ENCODE data around the gene SMTN.
"Not testable (repeated sequence)": the region's sequence is repeated elsewhere in the genome, so short reads cannot be mapped to it uniquely, and the experiment has no call there.

SMTN gene

DNA sequence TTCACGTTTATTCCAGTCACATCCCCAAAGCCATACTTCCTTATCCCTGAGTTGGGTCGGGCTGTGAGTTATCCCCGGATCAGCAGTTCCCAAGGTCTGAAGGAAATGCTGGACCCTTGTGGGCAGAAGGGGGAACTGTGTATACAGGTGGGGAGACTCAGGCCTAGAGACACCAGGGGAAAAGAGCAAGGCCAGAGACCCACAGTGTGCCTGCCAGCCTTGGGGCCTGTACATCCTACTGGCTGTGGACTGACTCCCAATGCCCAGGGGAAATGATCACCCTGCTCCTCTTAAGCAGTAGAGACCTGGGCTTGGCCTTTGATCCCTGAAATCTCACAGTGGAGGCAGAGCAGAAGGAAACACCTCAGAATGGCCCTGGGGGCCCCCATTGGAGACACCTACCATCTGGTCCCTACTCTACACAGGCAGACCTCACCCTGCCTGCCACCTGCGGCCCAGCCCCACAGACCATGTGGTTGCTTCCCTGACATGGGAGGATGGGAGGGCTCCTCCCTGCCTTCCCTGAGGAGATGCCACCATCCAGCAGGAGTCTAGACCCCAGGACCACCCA, 25.0 kb downstream of the SMTN start:
- no peak for DNase-seq

DNA sequence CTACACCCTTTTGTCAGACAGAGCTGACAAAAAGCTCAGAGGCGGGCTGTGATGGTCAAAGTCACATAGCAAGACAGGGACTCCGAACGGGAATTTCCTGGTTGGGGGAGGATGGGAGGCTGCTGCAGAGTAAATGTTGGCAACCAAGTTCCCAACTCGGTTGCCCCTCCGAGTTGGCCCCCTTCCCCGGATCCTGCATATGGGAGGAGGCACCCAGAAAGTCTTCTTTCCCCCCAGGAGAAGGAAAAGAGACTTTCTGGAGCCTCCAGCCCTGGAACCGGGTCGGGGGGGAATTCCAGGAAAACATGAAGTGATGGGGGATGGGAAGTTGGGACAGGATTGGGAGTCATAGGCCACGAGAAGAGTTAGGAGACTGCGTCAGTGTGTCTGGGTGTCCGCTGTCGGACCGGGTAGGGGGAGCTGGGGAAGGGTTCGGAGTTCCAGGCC, 25.6 kb downstream of the SMTN start:
- DNase-seq = no peak

DNA sequence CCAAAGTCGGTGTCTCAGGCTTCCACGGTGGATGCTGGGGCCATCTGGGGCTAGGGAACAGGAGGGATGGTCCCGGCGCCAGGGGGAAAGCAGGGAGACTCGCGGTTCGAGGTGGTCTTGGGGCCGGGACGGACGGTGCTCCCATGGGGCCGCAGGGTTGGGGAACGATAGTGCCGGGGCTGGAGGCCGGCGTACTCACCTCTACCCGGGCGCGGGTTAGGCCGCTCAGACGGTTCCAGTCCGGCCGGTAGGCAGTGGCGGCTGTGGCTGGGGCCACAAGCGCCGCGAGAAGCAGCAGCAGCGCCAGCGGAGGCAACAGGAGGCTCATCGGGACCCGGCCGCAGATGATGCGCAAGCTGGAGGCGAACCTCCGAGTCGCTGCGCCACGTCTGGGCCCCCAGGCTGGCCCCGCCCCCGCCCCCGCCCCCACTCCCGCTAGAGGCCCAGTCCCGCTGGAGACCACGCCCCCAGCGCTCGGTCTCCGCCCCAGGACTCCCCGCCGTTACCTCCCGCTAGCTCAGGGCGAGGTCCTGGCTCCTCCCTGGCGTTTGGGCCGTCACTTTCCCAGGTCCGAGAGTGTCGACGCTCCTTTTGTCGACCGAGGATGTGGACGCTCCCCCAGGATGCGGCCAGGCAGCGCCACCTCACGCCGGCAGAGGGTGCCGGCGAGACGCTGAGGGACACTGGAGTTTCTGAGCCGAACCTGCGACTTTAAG, 26.2 kb downstream of the SMTN start, which contains the start of gene SELENOM:
Gene SELENOM, minus strand, starts transcription at position 391 of the 716 bp plus-strand sequence. Its CDS starts 63 bp downstream, at position 328.
- DNase-seq = peak; percentile 92

DNA sequence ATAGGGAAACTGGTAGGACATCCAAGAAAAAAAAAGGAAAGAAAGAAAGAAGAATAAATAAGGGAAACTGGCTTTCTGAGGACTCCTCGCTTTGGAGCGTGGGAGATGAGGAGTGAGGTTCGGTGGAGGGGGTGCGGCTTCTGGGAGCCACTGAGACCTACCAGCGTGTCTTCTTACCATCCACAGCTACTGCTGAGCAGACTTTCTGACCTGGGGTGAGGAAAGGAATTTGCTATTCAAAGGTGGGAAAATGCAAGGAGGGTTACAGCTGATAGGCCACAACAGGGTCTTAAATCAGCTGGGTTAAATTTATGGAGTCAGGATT, 26.7 kb downstream of the SMTN start:
- DNase-seq = no peak

DNA sequence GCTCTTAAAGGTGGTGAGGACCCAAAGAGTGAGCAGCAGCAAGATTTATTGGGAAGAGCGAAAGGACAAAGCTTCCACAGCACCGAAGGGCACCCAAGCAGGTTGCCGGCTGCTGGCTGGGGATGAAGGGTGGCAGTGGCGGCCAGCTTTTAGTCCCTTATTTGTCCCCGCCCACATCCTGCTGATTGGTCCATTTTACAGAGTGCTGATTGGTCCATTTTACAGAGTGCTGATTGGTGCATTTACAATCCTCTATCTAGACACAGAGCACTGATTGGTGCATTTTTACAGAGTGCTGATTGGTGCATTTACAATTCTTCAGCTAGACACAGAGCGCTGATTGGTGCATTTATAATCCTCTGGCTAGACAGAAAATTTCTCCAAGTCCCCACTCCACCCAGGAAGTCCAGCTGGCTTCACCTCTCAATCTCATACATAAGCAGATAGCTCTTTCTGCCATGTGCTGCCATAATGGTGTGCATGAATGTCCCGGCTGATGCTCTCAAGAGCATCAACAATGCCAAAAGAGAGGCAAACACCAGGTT, 31.5 kb downstream of the SMTN start:
- not testable (repeated sequence) for DNase-seq

DNA sequence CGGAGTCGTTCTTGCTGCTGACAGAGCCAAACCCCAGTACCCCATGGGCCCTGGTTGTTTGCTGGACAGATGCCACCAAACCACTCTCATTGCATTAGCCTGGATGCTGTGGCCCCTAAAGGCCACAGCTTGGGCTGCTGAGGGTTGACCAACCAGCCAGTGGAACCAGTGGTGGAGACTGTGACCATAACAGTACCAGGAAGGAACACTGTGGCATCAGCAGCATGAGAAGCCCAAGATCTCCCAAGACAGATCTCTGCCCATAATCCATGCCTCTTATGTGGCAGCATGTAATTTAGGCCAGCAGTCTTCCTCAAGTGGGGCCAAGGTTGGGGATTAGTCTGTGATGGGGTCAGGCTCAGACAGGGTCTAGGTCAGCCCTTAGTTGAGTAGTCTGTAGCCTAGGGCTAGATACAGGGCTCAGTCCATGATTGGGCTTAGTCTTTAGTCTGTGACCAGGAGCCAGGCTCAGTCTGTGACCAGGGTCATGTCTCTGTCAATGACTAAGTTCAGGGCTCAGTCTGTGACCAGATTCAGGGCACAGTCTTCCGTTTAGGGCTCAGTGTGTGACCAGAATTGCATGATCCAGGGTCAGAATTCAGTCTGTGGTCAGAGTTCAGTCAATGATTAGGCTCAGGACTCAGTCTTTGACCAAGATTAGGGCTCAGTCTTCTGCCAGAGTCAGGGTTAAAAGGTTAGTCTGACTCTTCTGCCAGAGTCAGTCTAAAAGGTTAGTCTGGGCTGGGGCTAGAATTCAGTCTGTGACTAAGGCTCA, 37.1 kb downstream of the SMTN start:
- no peak for DNase-seq

DNA sequence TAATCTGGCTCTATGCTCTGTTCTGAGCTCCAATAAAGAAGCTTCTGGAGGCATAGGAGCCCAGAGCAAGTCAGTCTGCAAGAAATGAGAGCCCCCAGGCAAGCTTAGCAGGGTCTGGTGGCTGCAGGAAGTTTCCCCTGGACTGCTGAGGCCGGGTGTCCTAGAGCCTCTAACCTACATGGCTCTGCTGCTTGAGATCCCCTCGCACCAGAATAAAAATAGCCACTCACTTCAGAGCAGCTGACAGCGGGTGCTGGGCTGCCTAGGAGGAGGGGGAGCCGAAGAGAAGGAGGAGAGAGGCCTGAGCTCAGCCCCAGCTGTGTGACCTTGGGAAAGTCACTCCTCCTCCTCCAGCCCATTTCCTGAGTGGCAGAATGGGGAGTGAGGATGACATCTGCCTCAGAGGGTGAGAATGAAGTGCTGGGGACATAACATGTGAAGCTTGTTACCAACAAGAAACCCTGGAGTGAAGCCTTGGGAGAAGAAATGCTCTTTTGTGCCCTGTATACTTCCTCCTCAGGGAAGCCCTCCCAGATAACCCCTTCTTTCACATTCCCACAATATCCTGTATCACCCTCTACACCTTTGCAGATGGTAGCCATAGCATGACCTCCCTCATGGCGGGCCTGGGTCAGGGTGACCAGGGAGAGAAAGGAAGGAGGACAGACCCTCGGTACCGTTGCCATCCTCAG, 38.1 kb downstream of the SMTN start:
- DNase-seq = no peak

DNA sequence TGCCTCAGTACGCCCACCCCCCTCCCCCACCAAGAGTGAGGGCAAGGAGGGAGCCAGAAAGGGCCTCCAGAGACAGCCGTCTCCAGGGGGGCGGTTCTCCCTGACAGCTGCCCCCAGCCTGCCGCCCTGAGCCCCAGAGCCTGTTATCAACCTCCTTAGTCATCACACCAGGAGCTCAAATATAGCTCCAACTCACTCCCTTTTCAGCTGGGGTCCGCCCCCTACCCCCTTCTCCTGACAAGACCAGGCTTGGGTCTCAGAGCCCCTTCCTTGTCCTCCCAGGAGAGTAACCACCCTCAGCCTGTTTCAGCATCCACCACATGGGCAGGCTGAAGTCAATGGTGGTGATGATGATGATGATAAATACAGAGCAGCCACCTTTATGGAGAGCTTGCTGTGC, 39.1 kb downstream of the SMTN start:
- DNase-seq = no peak

DNA sequence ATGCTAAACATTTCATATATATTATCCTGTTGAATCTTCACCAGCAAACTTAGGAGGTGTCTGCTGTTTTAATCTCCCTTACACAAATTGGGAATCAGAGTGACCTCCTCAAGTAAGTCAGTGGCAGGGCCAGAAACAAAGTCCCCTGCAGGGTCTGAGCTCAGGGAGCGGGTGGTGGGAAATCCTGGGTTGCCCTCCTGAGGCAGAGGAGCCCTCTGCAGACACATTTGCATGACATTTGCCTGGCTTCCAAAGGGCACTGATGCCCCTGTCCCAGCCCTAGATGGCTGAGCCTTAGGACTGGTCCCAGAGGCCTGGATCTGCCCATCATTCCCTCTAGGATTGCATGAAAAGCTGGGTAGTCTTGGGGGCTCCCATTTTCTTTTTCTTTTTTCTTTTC, 39.5 kb downstream of the SMTN start:
- no peak for DNase-seq

DNA sequence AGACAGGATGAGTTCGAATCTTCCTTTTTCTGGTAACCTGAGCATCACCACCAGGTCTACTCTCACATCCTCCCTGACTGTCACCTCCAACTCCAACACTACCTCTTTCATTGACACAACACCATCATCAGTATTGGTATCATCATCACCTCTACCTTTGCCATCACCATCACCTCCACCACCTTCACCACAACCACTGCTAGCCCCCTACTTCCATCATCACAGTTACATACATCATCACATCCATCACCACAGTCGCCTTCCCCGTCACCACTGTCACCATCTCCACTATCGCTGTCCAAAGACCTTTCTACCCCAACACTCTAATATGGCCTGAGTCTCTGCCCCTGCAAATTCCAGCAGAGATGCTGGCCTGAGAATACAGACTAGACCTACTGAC, 40.3 kb downstream of the SMTN start:
- no peak for DNase-seq

DNA sequence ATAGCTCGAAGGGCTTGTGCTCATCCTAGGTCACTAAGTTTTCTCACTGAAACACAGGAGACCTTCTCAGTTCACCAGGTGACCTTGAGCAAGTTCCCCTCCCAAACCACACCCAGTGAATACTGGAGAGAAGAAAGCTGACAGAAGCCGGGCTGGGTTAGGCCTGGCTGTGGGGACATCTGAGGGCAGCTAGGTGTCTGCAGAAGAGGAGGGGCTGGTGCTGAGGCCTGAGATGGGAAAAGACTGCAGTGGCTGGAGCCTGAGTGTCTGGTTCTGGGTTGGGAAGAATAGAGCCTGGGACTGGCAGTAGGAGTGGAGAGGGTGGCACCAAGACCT, 41.0 kb downstream of the SMTN start:
- no peak for DNase-seq

DNA sequence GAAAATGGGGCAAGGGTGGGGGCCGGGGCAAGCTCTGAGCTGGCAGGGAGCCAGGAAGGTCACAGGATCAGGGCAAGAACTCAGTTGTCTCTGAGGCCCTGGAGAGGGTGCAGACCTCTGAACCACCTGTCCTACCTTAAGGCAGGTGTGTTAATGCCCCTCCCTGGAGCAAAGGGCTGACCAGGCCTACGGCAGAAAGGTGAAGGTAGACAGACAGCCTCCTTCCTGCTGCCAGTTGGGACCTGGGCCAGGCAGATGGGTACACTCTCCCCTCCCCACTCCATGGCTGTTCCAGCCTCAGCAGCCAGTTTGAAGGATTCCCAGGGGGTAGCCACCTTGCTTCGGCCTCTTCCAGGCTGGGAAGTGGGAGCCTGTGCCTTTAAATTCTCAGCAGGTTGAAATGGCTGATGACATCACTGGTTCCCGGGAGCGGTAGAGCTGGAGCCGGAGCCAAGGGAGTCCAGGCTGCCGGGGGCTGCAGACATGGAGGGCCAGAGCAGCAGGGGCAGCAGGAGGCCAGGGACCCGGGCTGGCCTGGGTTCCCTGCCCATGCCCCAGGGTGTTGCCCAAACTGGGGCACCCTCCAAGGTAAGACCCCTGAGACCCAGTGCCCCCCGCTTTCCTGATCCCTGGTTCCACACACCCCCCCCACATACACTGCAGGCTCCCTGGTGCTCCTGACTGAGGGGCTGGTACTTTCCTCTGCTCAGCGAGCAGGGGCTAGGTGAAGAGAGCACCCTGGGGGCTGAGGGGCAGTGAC, 41.6 kb downstream of the SMTN start, which contains the start of gene INPP5J:
Gene INPP5J, plus strand, starts transcription at position 435 of the 760 bp plus-strand sequence. Its CDS starts 49 bp downstream, at position 484.
- no peak for DNase-seq

DNA sequence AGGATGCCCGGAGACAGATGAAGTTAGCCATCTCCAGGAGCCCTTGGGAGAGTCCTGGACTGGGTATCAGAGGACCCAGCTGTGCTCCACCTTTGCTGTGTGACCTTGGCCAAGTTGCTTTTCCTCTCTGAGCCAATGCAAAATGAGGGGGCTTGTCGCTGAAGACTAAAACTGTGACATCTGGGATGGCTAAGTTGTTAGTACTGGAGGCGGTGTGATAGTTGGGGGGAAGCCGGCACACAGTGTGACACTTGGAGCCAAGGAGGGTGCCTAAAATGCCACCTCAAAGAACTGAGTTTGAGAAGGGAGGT, 42.1 kb downstream of the SMTN start:
- DNase-seq = no peak

DNA sequence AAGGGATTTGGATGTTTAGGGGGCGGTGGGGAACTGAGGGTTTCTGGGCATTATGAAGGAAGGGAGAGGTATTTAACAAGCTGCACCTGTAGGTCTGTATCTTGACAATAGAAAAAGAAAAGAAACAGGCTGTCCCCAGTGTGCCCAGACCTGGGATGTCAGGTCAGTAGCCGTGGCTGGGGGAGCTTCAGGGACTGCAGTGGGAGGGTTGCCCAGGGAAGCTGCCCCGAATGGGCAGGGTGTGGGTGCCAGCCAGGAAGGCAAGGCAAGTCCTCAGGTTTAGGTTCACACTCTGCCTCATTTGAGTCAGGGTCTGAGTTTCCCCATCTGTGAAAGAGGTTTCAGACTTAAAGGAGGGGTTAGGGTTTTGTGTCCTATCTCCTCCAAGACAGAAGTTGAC, 43.2 kb downstream of the SMTN start:
- no peak for DNase-seq

DNA sequence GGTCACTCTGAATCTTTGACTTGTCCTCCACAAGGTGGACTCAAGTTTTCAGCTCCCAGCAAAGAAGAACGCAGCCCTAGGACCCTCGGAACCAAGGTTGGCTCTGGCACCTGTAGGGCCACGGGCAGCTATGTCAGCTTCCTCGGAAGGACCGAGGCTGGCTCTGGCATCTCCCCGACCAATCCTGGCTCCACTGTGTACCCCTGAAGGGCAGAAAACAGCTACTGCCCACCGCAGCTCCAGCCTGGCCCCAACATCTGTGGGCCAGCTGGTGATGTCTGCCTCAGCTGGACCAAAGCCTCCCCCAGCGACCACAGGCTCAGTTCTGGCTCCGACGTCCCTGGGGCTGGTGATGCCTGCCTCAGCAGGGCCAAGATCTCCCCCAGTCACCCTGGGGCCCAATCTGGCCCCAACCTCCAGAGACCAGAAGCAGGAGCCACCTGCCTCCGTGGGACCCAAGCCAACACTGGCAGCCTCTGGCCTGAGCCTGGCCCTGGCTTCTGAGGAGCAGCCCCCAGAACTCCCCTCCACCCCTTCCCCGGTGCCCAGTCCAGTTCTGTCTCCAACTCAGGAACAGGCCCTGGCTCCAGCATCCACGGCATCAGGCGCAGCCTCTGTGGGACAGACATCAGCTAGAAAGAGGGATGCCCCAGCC, 43.8 kb downstream of the SMTN start:
- no peak for DNase-seq

DNA sequence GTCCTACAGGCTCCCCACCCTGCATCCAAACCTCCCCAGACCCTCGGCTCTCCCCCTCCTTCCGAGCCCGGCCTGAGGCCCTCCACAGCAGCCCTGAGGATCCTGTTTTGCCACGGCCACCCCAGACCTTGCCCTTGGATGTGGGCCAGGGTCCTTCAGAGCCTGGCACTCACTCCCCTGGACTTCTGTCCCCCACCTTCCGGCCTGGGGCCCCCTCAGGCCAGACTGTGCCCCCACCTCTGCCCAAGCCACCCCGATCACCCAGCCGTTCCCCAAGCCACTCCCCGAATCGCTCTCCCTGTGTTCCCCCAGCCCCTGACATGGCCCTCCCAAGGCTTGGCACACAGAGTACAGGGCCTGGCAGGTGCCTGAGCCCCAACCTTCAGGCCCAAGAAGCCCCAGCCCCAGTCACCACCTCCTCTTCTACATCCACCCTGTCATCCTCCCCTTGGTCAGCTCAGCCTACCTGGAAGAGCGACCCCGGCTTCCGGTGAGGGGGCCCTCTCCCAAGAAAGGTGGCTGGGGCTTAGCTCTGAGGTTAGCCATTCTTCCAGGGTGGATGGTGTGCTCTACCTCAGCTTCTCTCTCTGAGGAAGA, 44.5 kb downstream of the SMTN start:
- no peak for DNase-seq

DNA sequence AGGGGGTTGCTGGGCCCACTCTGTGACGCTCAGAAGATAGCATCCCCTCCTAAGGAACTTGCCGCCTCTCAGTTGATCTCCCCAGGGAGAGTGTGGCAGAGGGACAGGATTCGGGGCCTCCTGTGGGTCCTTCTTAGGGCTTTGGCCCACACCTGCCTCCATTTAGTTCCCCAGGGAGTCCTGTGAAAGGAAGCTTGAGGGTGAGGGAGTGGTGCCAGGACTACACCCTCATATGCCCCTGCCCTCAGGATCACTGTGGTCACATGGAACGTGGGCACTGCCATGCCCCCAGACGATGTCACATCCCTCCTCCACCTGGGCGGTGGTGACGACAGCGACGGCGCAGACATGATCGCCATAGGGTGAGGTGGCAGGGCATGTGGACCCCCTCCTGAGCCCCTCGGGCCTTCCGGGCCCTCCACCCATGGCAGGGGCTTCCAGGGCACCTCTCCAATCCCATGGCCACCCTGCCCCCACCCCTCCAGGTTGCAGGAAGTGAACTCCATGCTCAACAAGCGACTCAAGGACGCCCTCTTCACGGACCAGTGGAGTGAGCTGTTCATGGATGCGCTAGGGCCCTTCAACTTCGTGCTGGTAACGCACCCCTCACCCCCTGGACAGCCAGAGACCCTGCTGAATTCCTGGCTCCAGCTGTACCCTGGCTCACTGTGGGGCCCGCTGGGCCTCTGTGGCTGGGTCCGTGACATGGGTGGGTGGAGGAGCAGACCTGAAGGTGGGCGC, 45.2 kb downstream of the SMTN start:
- no peak for DNase-seq

DNA sequence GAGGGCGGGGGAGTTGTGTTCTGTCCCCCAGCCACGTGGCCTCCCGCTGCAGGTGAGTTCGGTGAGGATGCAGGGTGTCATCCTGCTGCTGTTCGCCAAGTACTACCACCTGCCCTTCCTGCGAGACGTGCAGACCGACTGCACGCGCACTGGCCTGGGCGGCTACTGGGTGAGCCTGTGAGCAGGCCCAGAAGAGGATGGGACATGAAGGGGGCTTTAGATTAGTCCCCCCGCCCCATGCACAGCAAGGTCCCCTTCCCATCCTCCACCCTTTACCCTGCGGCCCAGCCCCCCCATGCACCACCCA, 45.7 kb downstream of the SMTN start:
- no peak for DNase-seq

DNA sequence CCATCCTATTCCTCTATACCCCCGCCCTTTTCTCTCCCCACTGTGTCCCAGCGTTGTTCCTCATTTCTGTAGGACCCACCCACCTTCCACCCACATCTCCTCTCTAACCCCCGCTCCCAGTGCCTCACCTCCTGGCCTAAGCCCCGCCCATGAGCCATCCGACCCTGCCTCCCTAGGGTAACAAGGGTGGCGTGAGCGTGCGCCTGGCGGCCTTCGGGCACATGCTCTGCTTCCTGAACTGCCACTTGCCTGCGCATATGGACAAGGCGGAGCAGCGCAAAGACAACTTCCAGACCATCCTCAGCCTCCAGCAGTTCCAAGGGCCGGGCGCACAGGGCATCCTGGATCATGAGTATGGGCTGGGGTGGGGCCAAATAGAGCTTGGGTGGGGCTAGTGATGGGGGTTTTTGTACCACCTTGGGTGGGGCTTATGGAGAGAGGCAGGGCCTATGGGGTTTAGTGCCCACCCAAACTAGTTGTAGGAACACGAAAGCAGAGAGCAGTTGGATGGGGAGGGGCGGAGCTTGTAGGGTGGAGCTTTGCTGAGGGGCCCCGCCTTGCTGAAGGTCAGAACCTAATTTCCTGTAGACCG, 46.2 kb downstream of the SMTN start:
- DNase-seq = no peak

DNA sequence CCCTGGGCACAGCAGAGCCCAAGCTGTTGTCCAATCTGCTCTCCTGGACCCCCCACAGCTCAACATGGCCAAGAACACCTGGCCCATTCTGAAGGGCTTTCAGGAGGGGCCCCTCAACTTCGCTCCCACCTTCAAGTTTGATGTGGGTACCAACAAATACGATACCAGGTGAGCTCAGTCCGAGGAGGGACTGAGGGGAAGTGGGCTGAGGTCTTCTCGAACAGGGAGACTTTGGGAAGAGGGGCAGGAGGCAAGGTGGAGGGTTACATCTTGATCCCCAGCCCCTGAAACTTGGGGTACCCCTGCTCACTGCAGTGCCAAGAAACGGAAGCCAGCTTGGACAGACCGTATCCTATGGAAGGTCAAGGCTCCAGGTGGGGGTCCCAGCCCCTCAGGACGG, 47.0 kb downstream of the SMTN start:
- no peak for DNase-seq

DNA sequence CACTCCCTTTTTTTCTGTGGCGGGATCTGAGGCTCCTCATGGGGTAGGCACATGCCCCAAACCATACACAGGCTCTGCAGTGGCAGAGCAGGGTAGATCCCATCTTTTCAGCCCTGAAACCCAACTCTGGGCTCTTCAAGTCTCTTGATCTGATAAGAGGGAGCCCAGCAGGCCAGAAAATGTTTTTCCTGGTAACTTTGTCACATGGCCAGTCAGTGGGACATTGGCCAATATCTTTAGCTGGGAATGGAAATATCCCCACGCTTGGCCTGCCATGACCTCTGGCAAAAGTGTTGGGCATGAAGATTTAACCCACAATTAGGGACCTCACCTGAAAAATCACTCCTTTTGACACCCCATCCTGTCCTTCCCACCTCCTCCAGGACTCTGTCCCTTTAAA, 49.8 kb downstream of the SMTN start:
- no peak for DNase-seq

All from CD4-positive, alpha-beta T cell treated with Interleukin-17A for 1 hour (primary cell).